Caki2 (cell line): ENCODE measurements around the gene CREBBP. TPM values are rescaled to one million over a fixed set of nuclear protein-coding genes. Genes with fewer than 3 reads are reported as not detected.
"Not testable (repeated sequence)": the region's sequence is repeated elsewhere in the genome, so short reads cannot be mapped to it uniquely, and the experiment has no call there.

Source experiments
- DNase-seq: peaks from one replicate; pipeline ENCODE4 v3.0.0-alpha.2; 2015; ENCODE audit warnings: low read depth
- in situ Hi-C: cut with HindIII; loops from 2 replicates; pipeline ENCODE4 v1.10.0; 2016; ENCODE audit warnings: low sequenced_read_pairs, low pct_unique_long_range_greater_than_20kb, mixed read lengths
- total RNA-seq: library from RNA; depleted of rRNA; stranded (reverse); fragments of >200 nt; shearing (Covaris generic); gene quantifications from 2 replicates; pipeline ENCODE4 v1.2.3, GENCODE V29; 2014; ENCODE audit warnings: low replicate concordance

The CREBBP gene
- total RNA-seq, 1 experiment from 2014 or later: 5.6 TPM

DNA sequence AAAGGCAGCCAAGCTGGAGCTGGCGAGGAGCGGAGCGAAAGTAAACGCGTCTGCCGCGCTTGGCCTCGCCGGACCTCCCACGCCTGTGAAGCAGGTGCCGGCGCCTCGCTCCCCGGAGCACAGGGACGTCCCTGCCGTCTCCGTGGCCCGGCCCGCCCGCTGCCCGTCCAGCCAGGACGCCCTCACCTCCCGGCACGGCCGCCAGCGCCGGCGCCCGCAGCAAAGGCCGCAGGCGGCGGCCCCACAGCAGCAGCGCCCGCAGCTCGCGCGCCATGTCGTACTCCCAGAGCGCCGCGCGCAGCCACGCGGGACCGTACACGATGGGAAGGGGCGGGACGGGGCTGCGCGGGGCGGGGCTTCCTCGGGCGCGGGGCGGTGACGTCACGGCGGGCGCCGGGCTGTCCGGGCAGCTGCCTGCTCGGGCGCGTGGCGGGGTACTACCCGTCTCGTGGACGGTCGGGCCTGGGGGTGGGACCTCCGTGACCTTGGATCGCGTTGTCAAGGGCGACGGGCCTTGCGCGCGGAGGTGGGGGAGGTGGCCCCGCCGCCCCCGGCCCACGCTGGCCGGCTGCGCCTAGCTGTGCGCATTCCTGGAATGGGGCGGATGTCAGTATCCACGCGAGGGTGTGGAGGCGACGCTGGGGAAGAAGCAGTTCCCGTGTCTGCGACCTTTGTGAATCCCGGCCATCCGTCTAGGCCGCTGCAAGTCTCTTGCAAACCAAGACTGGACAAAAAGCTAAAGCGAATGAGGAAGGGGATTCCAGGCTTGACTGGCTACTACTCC lies 163.1 kb downstream of the CREBBP start, which contains the start of gene TRAP1:
TRAP1 (minus strand) TSS at position 290 of the 784 bp plus-strand sequence; CDS start at position 274, 16 bp downstream.
- peak; percentile 75 for DNase-seq

DNA sequence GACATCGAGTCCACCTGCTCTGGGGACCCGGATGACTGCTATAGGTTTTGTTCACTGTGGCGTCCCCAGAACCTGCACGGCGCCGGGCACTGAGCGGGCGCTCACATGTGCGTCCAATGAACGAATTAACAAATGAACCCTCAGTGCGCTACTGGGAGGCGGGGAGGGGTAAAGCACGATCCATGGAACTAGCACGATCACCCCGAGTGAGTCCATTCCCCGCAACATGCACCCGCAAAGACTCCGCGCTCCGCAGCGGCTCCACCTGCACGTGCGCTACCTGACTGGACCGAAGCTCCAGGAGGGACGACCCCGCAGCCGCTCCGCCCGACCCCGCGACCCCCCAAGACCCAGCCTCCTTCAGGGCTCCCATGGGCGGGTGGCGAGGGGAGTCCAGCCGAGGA lies 163.7 kb downstream of the CREBBP start:
- DNase-seq: no peak
- in situ Hi-C loops: no loop called here

More for the DNA sequence above, 163.1 kb downstream of the CREBBP start, which contains the start of gene TRAP1:
- in situ Hi-C loops: no loop called here

DNA sequence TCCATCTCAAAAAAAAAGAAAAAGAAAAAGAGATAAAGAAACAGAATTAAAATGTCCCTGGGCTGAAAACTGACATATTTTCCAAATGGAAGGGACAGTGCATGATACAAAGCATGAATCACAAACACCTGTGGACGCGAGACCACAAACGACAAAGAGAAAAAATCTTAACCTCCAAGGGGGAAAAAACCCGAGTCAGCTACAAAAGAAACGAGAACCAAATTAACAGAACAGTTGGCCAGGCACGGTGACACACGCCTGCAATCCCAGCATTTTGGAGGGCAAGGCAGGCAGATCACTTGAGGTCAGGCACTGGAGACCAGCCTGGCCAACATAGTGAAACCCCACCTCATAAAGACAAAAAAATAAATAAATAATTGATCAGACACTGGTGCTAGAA lies 165.1 kb downstream of the CREBBP start:
- in situ Hi-C loops: no loop called here
- no peak for DNase-seq

GRCh38 chr16:3714378-3714777 lies 166.1 kb downstream of the CREBBP start:
- DNase-seq, in situ Hi-C loops: not testable (repeated sequence)

GRCh38 chr16:3713587-3714242 lies 166.8 kb downstream of the CREBBP start:
- in situ Hi-C loops: no loop called here

GRCh38 chr16:3712861-3713372 lies 167.6 kb downstream of the CREBBP start:
- no peak for DNase-seq
- in situ Hi-C loops: no loop called here

More at GRCh38 chr16:3713587-3714242, 166.8 kb downstream of the CREBBP start:
- DNase-seq: no peak

- in situ Hi-C loops: no loop called here
- no peak for DNase-seq
Measured at GRCh38 chr16:3706253-3707012, 174.1 kb downstream of the CREBBP start.

DNA sequence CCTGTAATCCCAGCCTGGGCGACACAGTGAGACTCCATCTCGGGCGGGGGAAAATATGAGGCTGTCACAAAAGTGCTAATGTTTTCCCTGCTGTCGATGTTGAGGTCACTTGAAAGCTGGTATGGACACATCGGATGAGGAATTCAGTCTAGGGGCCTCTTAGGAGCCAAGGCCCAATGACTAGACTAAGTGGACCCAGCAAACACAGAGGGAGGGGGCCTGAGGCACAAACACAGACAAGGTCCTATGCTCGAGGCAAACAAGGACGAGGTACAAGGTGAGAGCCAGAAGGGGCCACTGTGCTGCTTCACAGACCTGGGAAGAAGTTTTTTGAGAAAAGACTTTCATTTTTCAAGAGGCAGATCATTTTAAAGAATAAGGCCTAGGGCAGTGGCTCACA lies 178.4 kb downstream of the CREBBP start:
- DNase-seq: no peak
- in situ Hi-C loops: no loop called here

DNA sequence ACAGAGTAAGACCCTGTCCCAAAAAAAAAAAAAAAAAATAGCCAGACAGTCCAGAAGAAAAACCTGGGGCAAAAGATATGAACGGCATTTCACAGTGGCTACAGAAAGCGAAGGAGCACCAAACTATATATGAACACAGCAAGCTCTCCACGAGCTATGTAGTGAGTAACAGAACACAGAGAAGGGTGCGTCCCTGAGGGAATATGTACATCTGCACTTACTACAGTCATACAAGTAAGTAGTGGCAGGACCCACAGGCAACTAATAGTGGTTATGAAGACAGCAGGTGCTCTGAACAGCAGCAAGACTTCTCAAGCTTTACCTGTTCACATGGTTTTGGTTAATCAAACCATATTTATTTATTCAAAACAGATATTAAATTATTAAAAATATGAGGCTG lies 179.0 kb downstream of the CREBBP start:
- in situ Hi-C loops: no loop called here

GRCh38 chr16:3698941-3699340 lies 181.6 kb downstream of the CREBBP start:
- no peak for DNase-seq
- in situ Hi-C loops: no loop called here

More for the DNA sequence above, 179.0 kb downstream of the CREBBP start:
- no peak for DNase-seq

DNA sequence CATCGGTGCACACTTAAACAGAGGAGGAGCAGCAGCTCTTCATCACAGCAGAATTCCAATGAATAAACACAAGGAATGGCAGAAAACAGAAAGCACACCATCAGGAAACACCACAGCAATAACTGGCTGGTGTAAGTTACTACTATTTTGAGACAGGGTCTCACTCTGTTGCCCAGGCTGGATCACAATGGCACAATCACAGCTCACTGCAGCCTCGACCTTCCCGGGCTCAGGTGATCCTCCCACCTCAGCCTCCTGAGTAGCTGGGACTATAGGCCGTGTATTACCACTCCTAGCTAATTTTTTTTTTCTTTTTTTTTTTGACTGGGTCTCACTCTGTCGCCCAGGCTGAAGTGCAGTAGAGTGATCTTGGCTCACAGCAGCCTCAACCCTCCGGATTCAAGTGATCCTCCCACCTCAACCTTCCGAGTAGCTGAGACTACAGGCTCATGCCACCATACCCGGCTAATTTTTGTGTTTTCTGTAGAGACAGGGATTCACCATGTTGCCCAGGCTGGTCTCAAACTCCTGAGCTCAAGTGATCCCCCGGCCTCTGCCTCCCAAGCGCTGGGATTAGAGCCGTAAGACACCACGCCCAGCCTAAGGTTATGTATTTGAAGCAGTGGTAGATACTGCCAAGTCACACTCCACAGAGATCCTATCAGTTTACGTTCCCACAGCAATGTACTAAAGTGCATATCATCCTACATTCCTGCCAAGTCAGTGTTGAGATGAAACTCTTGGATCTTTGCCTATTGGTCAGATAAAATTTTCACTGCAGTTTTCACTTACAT lies 183.9 kb downstream of the CREBBP start:
- in situ Hi-C loops: no loop called here
- peak; percentile 59 for DNase-seq

DNA sequence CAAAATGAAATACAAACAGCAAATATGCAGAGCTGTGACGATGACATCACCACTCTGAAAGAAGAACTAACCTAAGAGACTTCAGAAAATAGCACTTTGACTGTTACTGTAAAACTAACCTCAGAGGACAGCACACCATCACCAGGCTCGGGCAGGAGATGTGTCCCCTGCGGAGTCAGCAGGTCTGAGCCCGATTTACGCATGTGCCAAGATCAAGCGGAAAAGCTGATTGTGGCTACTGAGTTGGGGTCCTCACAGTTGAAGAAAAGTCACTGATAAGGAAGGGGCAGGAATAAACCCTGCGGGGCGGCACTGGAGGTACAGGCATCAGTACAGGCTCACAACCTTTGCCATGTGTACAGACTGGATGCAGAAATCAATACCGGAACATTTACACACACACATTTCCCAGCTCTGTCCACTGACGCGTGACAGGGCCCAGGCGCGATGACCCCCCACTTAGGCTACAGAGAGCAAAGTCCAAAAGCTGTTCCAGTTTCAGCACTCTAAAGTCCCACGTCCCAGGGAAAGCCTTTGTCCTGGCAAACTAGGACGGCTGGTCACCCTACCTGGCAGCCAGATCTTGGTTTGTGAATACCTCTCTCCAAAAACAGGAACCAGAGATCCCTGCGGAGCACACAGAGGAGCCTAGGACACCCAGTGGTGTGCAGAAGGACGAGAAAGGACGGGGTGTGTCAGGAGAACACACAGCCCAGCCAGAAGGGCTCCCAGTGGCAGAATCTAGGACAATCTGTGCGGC lies 184.7 kb downstream of the CREBBP start:
- DNase-seq: peak; percentile 24
- in situ Hi-C loops: no loop called here

DNA sequence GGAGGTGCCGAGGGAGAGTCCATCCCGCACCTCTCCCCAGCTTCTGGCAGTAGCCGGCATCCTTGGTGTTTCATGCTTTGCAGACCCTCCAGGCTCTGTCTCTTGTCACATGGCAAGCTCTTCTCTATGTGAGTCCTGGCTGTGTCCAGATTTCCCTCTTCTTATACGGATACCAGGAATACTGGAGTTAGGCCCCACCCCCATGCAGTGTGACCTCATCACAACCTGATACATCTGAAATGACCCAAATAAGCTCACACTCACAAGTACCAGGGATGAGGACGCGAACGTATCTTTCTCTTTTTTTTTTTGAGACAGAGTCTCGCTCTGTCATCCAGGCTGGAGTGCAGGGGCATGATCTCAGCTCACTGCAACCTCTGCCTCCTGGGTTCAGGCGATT lies 186.5 kb downstream of the CREBBP start:
- no peak for DNase-seq
- in situ Hi-C loops: no loop called here

- in situ Hi-C loops: no loop called here
- DNase-seq: no peak
Measured at GRCh38 chr16:3691761-3692160, 188.8 kb downstream of the CREBBP start.

DNA sequence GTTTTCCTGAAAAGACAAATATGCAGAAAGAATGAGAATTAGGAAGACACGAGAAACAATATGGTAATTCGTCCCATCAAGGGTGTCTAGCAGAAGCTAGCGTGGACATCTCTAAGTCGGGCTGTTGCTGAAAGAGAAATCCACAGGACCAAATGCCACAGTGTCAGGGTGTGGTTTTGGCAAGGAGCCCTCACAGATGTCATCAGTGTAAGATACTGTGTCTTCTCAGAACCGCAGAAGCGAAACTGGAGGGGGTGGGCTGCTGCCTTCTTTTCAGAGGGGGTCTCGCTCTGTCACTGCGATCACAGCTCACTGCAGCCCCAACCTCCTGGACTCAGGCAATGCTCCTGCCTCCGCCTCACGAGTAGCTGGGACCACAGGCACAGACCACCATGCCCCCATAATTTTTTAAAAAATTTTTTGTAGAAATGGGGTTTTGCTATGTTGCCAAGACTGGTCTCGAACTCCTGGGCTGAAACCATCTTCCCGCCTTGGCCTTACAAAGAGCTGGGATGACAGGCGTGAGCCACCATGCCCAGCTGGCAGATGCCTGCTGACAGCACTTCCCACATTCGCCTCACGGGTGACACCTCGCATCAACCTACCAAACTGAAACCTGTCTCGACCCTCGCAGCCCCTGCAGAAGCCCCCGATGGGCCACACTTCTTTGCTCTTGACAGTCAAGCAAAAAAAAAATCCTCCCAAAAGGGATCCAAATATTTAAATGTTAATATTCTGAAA lies 189.4 kb downstream of the CREBBP start:
- DNase-seq: no peak
- in situ Hi-C loops: no loop called here

DNA sequence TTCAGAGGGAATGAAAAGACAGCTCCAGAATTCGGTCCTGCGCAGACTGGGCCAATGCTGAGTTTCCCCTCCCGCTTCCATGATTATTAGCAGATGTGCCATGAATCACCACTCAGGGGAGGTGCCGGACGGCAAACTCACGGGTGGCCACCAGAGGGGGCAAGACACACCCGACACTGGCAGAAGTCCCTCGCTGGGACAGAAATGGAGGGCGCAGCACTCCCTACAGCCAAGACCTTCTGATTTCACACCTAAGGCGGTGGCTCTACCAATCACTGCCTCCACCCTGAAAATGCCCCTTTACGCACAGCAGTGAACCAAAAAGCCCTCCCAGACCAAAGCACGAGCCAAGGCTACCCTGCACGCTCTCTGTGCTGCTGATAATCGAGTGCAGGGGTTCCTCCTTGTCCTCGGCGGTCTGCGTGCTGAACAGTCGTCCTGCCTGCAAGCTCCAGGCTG lies 190.0 kb downstream of the CREBBP start:
- peak; percentile 88 for DNase-seq
- in situ Hi-C loops: no loop called here

DNA sequence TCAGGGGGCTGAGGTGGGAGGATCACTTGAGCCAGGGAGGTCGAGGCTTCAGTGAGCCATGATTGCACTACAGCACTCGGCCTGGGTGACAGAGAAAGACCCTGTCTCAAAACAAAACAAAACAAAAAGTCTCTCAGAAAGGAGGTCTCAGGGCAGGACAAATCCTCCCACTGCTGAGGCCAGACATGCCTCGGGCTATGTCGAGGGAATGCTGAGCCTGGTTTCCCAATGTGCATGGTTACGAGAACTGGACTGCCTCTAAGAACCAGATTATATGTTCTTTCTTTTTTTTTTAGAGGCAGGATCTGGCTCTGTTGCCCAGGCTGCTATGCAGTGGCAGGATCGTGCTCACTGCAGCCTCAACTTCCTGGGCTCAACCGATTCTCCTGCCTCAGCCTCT lies 190.8 kb downstream of the CREBBP start:
- DNase-seq: no peak
- in situ Hi-C loops: no loop called here
